GM19438 (cell line): ENCODE measurements around the gene NAA11.
"Not testable (repeated sequence)": the region's sequence is repeated elsewhere in the genome, so short reads cannot be mapped to it uniquely, and the experiment has no call there.

Experiments used
- ATAC-seq: cut with Tn5 transposase; IDR thresholded peaks from one replicate; pipeline ENCODE4 v1.9.1; 2021; ENCODE audit warnings: low read depth; ENCODE audit not compliant: unreplicated experiment

Gene NAA11

GRCh38 chr4:79311279-79311678, 14.6 kb downstream of the NAA11 start:
- ATAC-seq = no peak

GRCh38 chr4:79308971-79309370, 16.9 kb downstream of the NAA11 start:
- ATAC-seq = no peak

- no peak for ATAC-seq
Measured at GRCh38 chr4:79308137-79308536, 17.7 kb downstream of the NAA11 start.

- ATAC-seq = no peak
Measured at GRCh38 chr4:79306795-79307194, 19.1 kb downstream of the NAA11 start.

- ATAC-seq = no peak
Measured at GRCh38 chr4:79300280-79300679, 25.6 kb downstream of the NAA11 start.

GRCh38 chr4:79298484-79298883, 27.4 kb downstream of the NAA11 start:
- ATAC-seq = no peak

GRCh38 chr4:79298027-79298426, 27.8 kb downstream of the NAA11 start:
- no peak for ATAC-seq

- ATAC-seq = no peak
Measured at GRCh38 chr4:79297479-79297878, 28.4 kb downstream of the NAA11 start.

GRCh38 chr4:79296768-79297428, 29.0 kb downstream of the NAA11 start:
- ATAC-seq = no peak

- no peak for ATAC-seq
Measured at GRCh38 chr4:79295086-79295485, 30.8 kb downstream of the NAA11 start.

- ATAC-seq = no peak
Measured at GRCh38 chr4:79294064-79294463, 31.8 kb downstream of the NAA11 start.

GRCh38 chr4:79292008-79292407, 33.9 kb downstream of the NAA11 start:
- no peak for ATAC-seq

- ATAC-seq = no peak
Measured at GRCh38 chr4:79290376-79290775, 35.5 kb downstream of the NAA11 start.

- no peak for ATAC-seq
Measured at GRCh38 chr4:79288185-79288584, 37.7 kb downstream of the NAA11 start.

GRCh38 chr4:79287718-79288117, 38.1 kb downstream of the NAA11 start:
- ATAC-seq = no peak

GRCh38 chr4:79287076-79287475, 38.8 kb downstream of the NAA11 start:
- no peak for ATAC-seq

GRCh38 chr4:79281566-79282359, 44.1 kb downstream of the NAA11 start:
- ATAC-seq = no peak

- not testable (repeated sequence) for ATAC-seq
Measured at GRCh38 chr4:79277467-79277866, 48.4 kb downstream of the NAA11 start.

GRCh38 chr4:79273915-79274314, 51.9 kb downstream of the NAA11 start:
- ATAC-seq = no peak

- ATAC-seq = no peak
Measured at GRCh38 chr4:79272761-79273160, 53.1 kb downstream of the NAA11 start.

GRCh38 chr4:79272126-79272525, 53.7 kb downstream of the NAA11 start:
- no peak for ATAC-seq

GRCh38 chr4:79267671-79268070, 58.2 kb downstream of the NAA11 start:
- ATAC-seq = no peak
